T-helper 17 cell (primary cell): ENCODE results near the gene KERA. TPM values are rescaled to one million over a fixed set of nuclear protein-coding genes. Genes with fewer than 3 reads are reported as not detected.

Experiments
- ATAC-seq: fragments of 150-1000 bp; cut with Tn5 transposase; 2 replicates; pipeline ENCODE4 v1.10.0; 2021; ENCODE audit warnings: mild to moderate bottlenecking, moderate library complexity
- DNase-seq, 3 donors: peaks; one replicate each; pipeline versions ENCODE4 v3.0.0 to v3.0.0-alpha.2; 2020 to 2021
- H3K9me3 ChIP-seq: one replicate; pipeline ENCODE4 v1.7.0; 2013; ENCODE audit warnings: low read length, mild to moderate bottlenecking; ENCODE audit not compliant: control insufficient read depth, poor library complexity, severe bottlenecking
- H3K27ac Mint-ChIP-seq: one replicate; pipeline ENCODE4 v1.8.0; 2022; ENCODE audit warnings: mild to moderate bottlenecking, moderate library complexity, mixed read lengths
- H3K27me3 Mint-ChIP-seq: one replicate; pipeline ENCODE4 v1.8.0; 2022; ENCODE audit warnings: mixed read lengths
- H3K36me3 Mint-ChIP-seq: one replicate; pipeline ENCODE4 v1.8.0; 2022; ENCODE audit warnings: low read depth, mixed read lengths
- H3K4me1 Mint-ChIP-seq: one replicate; pipeline ENCODE4 v1.8.0; 2022; ENCODE audit warnings: mild to moderate bottlenecking, mixed read lengths
- H3K4me3 Mint-ChIP-seq: one replicate; pipeline ENCODE4 v1.8.0; 2022; ENCODE audit warnings: mild to moderate bottlenecking, moderate library complexity, mixed read lengths
- total RNA-seq, 4 donors: library from RNA in 2 of 4; stranded (reverse) in 2 of 4; gene quantifications; one replicate each; pipeline ENCODE4 v1.2.3 and lab custom pipeline; 2022 to 2026

Gene KERA
- total RNA-seq, 2 donors from 2014 or later, result not detected

DNA sequence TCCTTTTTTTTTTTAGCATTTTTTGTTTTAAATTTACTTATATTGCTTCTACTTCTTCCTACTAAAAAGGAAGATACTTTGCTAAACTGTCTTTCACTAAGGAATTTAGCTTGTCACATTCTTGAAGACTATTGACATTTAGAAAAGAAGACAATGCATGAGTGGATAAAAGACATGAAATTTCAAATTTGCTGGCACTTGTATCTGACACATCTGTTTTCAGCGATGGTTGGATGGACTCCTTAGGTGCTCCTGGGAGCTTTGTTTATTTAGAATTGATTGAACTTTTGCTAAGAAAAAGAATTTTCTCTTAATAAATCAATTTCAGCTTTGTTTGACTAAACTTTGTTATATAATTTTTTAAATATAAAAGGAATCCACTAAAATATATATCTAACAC lies 3.3 kb upstream of the KERA start:
- ATAC-seq, result no peak
- Mint-ChIP-seq H3K4me3 (no peak overlapping the region), H3K27ac (no peak overlapping the region), H3K4me1 (no peaks in the 10 kb centered on the region), H3K36me3 (no peaks in the 10 kb centered on the region), H3K27me3 (no peaks in the 10 kb centered on the region)
- DNase-seq, result no peak
- H3K9me3 ChIP-seq, result no peaks in the 10 kb centered on the region

DNA sequence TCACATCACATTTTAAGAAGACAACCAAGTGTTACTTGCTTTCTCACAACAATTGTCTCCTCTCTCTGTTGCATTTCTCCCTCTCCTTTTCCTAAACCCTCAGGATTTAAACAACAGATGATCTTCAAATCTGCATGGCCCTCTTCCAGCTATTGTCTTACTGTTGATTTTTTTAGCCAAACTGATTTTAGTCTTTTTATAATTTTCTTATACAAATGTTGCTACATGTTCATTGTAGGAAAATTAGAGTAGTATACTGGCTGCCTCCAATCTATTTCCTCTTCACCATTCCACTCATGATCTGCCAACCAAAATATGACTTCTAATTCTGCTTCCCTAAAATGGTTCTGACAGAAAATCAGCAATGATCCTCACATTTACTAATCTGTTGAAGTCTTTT lies 1.4 kb upstream of the KERA start:
- H3K4me1 Mint-ChIP-seq, result no peaks in the 10 kb centered on the region
- H3K9me3 ChIP-seq, result no peaks in the 10 kb centered on the region
- H3K27ac Mint-ChIP-seq, result no peak overlapping the region
- H3K36me3 Mint-ChIP-seq, result no peaks in the 10 kb centered on the region
- no peaks in the 10 kb centered on the region for H3K27me3 Mint-ChIP-seq
- no peak overlapping the region for H3K4me3 Mint-ChIP-seq
- ATAC-seq (no peak), DNase-seq (no peak)

DNA sequence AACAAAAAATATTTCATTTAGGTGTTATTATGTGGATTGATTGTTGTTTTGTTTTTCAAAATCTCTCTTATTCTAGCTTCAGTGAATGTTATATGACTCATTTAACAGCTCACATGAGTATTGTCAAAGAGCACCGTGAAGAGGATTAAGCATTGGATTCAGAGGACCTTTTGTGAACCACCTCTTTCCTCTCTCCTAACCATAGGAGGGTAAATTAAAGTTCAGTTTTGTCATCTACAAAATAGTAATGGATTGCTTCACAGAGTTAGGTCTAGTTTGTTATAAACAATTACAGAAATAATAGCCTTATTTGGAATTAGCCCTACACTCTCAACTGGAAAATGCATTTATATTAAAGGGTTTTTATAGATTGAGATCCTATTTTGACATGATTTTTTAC lies 962 bp upstream of the KERA start:
- H3K36me3 Mint-ChIP-seq, result no peaks in the 10 kb centered on the region
- H3K27me3 Mint-ChIP-seq, result no peaks in the 10 kb centered on the region
- H3K4me3 Mint-ChIP-seq, result no peak overlapping the region
- H3K9me3 ChIP-seq, result no peaks in the 10 kb centered on the region
- ATAC-seq (no peak), DNase-seq (no peak)
- H3K27ac Mint-ChIP-seq, result no peak overlapping the region
- peaks cover 3% of the 10 kb centered on the region for H3K4me1 Mint-ChIP-seq

DNA sequence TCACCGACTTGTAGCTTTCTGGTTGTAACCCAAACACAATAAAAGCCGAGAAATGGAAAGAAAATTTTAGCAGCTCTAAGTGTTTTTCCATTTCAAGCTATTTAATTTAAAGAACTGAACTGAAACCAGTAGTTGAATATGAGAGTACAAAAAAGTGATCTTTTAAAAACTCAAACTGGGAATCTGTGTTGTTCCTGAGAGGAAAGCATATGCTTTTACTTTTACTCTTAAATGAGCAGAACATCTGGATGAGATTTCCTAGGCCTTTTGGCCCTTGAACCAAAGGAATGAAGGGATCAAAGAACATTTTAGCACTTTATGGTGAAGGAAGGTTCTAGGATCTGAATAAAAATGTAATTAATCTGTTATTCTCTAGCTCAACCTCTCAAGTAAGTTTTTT lies 1.3 kb downstream of the KERA start:
- ATAC-seq (no peak), DNase-seq (no peak)
- Mint-ChIP-seq H3K4me3 (no peak overlapping the region), H3K4me1 (peaks cover 3% of the 10 kb centered on the region), H3K36me3 (no peaks in the 10 kb centered on the region), H3K27ac (no peak overlapping the region), H3K27me3 (peaks cover 3% of the 10 kb centered on the region)
- H3K9me3 ChIP-seq, result no peaks in the 10 kb centered on the region

DNA sequence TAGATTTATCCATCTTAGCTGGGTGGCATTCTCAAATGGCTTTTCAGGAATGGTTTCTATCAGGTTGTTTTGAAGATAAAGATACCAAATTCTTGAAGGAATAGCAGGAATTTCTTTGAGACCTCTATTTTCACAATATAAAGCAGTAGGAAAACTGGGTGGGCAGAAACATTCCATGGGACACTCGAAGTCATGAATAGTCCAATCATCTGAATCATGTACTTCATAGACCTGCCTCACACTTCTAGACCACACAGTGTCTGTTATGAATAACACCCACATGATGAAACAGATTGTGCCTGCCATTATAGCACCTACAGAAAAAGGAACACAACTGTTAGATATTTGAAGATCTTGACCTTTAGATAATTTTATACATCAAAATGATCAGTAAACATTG lies 1.8 kb downstream of the KERA start:
- ATAC-seq (no peak), DNase-seq (no peak)
- no peaks in the 10 kb centered on the region for H3K9me3 ChIP-seq
- Mint-ChIP-seq H3K4me1 (peaks cover 3% of the 10 kb centered on the region), H3K36me3 (no peaks in the 10 kb centered on the region), H3K27me3 (peaks cover 8% of the 10 kb centered on the region), H3K4me3 (no peak overlapping the region), H3K27ac (no peak overlapping the region)

DNA sequence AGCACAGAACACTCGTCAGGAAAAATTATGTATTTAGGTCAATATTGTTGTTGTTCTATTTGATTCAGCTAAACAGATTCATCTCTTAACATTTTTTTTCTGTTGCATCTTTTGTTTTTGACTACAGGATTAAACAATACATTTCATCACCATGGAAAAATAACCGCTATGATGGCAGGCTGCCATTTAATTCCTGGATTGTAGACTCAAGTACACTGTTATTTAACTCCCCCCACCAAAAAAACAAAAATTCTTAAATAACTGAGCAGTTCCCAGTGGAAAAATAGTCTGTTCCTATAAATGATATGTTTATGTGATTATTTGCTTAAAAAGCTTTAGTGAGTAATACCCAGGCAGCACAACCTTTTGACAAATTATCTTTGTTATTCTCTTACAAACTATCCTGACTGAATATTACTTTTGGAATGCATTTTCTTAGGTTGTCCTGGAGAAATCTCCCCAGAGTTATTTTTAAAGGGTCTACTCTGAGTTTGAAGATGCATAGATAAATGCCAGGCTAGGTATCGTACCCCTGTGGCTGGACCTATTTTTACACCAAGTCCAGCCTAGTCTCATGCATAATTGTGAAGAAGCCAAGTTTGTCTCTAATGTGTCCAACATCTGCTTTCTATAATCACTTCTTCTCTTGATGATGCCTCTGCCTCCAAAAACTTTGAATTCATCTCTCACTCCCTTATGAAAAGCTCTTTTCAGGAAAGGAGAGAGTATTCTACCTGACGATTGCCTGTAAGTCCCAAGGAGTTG lies 3.7 kb downstream of the KERA start:
- no peaks in the 10 kb centered on the region for H3K9me3 ChIP-seq
- DNase-seq, result no peak
- no peak for ATAC-seq
- Mint-ChIP-seq H3K4me1 (peaks cover 3% of the 10 kb centered on the region), H3K27ac (no peak overlapping the region), H3K36me3 (no peaks in the 10 kb centered on the region), H3K4me3 (no peak overlapping the region), H3K27me3 (peaks cover 9% of the 10 kb centered on the region)

DNA sequence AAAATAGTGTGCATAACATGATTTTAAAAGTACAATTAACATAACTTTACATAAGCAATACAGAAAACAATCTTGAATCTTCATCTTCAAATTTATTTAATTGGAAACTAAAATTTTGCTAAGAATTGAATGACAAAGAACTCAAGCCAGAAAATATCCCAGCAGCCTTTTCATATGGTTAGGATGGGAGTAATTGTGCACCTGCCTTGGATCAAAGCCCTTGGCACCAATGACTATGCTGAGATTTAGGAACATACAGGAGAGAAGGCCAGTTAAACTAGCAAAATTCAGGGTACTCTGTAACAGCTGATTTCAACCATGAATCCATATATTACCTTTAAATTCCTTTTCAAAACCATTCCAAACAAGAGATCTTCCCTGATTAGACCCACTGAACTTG lies 5.8 kb downstream of the KERA start:
- Mint-ChIP-seq H3K4me3 (no peak overlapping the region), H3K27ac (no peak overlapping the region), H3K36me3 (no peaks in the 10 kb centered on the region), H3K27me3 (peaks cover 9% of the 10 kb centered on the region), H3K4me1 (peaks cover 3% of the 10 kb centered on the region)
- ATAC-seq, result no peak
- DNase-seq, result no peak
- H3K9me3 ChIP-seq, result no peaks in the 10 kb centered on the region

DNA sequence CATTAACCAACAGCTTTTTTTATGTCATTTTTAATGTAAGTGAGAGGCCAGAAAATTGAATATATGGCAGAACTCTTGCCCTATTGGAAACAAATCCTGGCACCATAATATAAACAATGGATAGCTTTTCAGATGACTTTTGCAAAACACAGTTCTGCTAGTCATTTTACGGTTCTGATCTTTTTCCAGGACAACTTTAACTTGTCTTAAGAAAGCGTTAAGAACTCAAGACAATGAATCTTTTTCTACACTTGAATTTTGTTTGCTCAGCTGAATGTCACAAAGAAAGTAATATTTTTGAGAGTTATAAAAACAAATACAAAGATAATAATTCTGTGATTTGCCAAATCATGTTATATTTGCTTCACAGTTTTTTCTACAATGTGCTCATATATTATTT lies 13.2 kb downstream of the KERA start:
- DNase-seq (no peak), ATAC-seq (no peak)
- no peaks in the 10 kb centered on the region for H3K9me3 ChIP-seq
- Mint-ChIP-seq H3K27ac (no peak overlapping the region), H3K4me3 (no peak overlapping the region), H3K36me3 (no peaks in the 10 kb centered on the region), H3K27me3 (peaks cover 4% of the 10 kb centered on the region), H3K4me1 (no peaks in the 10 kb centered on the region)

DNA sequence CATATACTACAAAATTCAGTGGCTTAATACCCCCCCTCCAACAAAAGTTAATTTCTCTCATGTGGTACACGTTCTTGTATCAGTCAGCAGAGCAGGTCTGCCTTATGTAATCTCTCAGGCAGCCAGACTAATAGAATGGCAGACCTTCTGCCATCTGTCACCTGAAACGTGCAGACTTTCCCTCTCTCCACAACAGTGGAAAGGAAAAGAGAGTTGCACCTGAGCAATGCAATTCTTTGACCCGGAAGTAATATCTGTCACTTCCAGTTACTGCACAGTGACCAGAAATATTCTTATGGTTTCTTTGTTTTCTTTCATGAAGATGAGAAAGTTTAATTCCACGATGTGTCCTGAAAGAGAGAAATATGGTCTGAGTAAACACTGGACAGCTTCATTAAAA lies 14.4 kb downstream of the KERA start:
- ATAC-seq, result no peak
- no peak overlapping the region for H3K4me3 Mint-ChIP-seq

DNA sequence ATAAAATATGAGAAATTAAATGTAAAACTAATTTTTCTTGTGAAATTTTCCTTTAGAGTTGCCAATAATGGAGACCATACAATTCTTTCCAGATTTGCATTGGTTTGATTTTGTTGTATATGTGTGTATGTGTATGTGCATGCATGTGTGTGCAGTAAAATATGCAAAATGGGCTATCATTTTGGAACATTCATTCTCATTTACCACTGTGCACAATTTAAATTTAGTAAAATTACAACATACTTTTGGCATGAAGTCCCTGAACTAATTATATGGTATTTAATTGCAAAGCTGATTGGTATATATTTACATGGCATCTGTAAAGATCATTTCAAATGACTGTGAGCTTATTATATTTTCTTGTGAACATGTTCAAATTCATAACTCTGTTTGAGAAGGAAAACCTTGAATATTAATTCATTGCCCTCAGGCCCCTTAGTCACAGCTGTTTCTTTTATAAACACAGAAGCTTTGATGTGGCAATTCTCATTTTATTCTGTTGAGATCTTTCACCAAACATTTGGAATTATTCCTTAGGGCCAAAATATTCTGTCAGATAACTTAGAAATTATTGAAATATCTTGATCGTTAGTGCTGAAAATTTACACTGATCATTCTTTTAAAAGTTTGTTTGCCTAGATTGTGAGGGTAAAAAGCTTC lies 17.6 kb downstream of the KERA start:
- H3K4me1 Mint-ChIP-seq, result no peaks in the 10 kb centered on the region
- no peaks in the 10 kb centered on the region for H3K9me3 ChIP-seq
- ATAC-seq (no peak), DNase-seq (no peak)
- H3K4me3 Mint-ChIP-seq, result no peak overlapping the region
- H3K27ac Mint-ChIP-seq, result no peak overlapping the region
- peaks cover 4% of the 10 kb centered on the region for H3K27me3 Mint-ChIP-seq
- no peaks in the 10 kb centered on the region for H3K36me3 Mint-ChIP-seq

More for the DNA sequence above, 14.4 kb downstream of the KERA start:
- DNase-seq, result no peak
- Mint-ChIP-seq H3K27ac (no peak overlapping the region), H3K27me3 (peaks cover 4% of the 10 kb centered on the region), H3K36me3 (no peaks in the 10 kb centered on the region), H3K4me1 (no peaks in the 10 kb centered on the region)
- H3K9me3 ChIP-seq, result no peaks in the 10 kb centered on the region

DNA sequence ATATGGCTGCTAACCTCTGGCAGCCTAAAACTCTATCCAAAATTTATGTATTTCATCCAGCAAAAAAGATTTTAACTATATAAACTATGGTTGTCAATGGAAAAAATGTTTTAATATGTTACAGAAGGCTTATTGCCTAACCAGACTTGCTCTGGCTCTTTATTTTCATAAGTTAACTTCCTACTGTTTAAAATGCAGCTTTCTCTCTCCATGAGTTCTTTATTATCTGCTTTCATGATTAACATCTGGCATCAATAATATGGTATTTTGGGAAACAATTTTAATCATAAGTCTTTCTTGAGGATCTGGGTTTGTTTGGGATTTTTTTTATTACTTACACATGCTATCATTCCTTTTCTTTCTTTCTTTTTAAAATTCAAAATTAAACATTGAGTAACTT lies 20.5 kb downstream of the KERA start:
- H3K9me3 ChIP-seq, result no peaks in the 10 kb centered on the region
- H3K36me3 Mint-ChIP-seq, result no peaks in the 10 kb centered on the region
- peaks cover 10% of the 10 kb centered on the region for H3K27me3 Mint-ChIP-seq
- no peak for ATAC-seq
- no peaks in the 10 kb centered on the region for H3K4me1 Mint-ChIP-seq
- H3K4me3 Mint-ChIP-seq, result no peak overlapping the region
- no peak overlapping the region for H3K27ac Mint-ChIP-seq
- DNase-seq, result no peak

DNA sequence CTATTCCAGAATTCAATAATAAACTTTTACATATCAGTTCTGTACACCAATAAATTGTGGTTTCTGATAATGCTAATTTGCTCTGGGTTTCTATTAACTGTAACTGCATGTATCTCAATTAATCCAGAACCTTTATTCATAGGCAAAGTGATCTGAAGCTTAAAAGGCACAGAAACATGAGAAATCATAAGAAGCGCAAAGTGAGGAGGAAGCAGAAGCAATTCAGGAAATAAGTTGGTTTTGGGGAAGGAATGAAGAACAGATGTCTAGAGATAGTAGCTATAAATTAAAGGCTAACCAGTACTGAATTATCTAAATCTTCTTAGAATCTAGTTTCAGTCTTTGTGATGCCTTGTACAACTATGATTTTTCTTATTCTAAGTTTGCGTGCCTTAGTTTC lies 24.6 kb downstream of the KERA start:
- H3K36me3 Mint-ChIP-seq, result no peaks in the 10 kb centered on the region
- peaks cover 6% of the 10 kb centered on the region for H3K27me3 Mint-ChIP-seq
- no peak overlapping the region for H3K27ac Mint-ChIP-seq
- H3K9me3 ChIP-seq, result no peaks in the 10 kb centered on the region
- no peak for ATAC-seq
- no peak overlapping the region for H3K4me3 Mint-ChIP-seq
- H3K4me1 Mint-ChIP-seq, result no peaks in the 10 kb centered on the region
- DNase-seq, result no peak

DNA sequence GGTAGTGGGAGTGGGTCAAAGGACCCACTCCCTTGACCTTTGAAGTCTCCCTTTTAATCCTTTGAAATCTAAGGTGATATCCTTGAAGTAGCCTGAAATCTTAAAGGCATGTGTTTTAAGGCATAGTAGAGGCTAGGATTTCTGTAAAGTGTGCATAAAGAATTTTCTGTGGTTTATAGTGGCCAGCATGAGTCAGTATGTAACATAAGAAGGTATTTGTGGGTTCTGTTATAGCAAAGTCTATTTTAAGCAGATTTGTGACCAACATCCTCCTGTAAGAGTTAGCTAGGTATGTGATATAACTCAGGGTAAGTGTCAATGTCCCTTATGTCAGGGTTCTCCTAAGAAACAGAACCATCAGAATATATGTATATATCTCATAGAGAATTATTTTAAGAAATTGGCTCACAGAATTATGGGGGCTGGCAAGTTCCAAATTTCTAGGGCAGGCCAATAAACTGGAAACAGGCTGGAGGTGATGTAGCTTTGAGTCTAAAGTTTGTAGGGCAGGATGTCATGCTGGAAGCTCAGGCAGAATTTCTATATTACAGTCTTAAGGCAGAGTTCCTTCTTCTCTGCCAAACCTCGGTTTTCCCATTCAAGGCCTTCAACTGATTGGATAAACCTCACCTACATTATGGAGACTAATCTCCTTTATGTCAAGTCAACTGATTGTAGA lies 34.4 kb downstream of the KERA start:
- H3K4me3 Mint-ChIP-seq, result no peak overlapping the region
- no peak for ATAC-seq
- no peaks in the 10 kb centered on the region for H3K4me1 Mint-ChIP-seq
- no peaks in the 10 kb centered on the region for H3K36me3 Mint-ChIP-seq
- H3K9me3 ChIP-seq, result no peaks in the 10 kb centered on the region
- DNase-seq, result no peak
- H3K27me3 Mint-ChIP-seq, result peaks cover 7% of the 10 kb centered on the region
- no peak overlapping the region for H3K27ac Mint-ChIP-seq
